HCT116 (cell line): Measurements from ENCODE around the gene IFT122. TPM values are rescaled to one million over a fixed set of nuclear protein-coding genes. Genes with fewer than 3 reads are reported as not detected.
"Not testable (repeated sequence)": the region's sequence is repeated elsewhere in the genome, so short reads cannot be mapped to it uniquely, and the experiment has no call there.

ENCODE experiments used
- ATAC-seq: fragments of 200-7000 bp; cut with Tn5 transposase; 2 replicates; pipeline ENCODE4 v1.9.1; 2020; ENCODE audit warnings: mild to moderate bottlenecking, moderate library complexity
- BruUV-seq: library from RNA; stranded (reverse); fragments of 400-500 nt; replicated peaks from 2 replicates; lab custom pipeline; 2021; lab: Mats Ljungman, UMichigan
- CTCF ChIA-PET: fragments of 300-600 bp; sonication (Branson Sonifier 250); formaldehyde crosslinking; loops from one replicate; lab custom pipeline; 2021; ENCODE audit warnings: antibody characterized with exemption; lab: Charles Lee
- POLR2A ChIA-PET: fragments of 300-600, 350-600 bp; sonication (Branson Sonifier 250); formaldehyde crosslinking; loops from one replicate; lab custom pipeline; 2021; ENCODE audit warnings: antibody characterized with exemption; lab: Charles Lee
- RAD21 ChIA-PET, 2 experiments: fragments of 300-600 bp; sonication (Branson Sonifier 250); formaldehyde crosslinking; loops; one replicate each; lab custom pipeline; 2023; ENCODE audit warnings: low total read pairs in 2 of 2; ENCODE audit not compliant: uncharacterized antibody in 2 of 2, unreplicated experiment in 2 of 2, low non-redundant PET in 1 of 2; lab: Charles Lee
- DNase-seq: peaks from one replicate; pipeline ENCODE4 v3.0.0-alpha.2; 2010; ENCODE audit warnings: low read depth, low spot score
- H2AFZ ChIP-seq: fragments of 200-600 bp; shearing (Covaris generic), sonication (generic); 2 replicates; pipeline ENCODE4 v1.6.1; 2017; ENCODE audit warnings: low read depth, mixed run types, mixed read lengths, antibody characterized with exemption, low read length; ENCODE audit not compliant: poor library complexity, severe bottlenecking
- H3K27ac ChIP-seq: 2 replicates; pipeline ENCODE4 v1.5.1; 2012; ENCODE audit warnings: low read depth, low read length
- H3K27me3 ChIP-seq: fragments of 200-600 bp; sonication (generic); 2 replicates; pipeline ENCODE4 v1.6.1; 2016; ENCODE audit warnings: mixed run types, low read length, mixed read lengths; ENCODE audit not compliant: insufficient read depth
- H3K36me3 ChIP-seq, 2 experiments: fragments of 200-500 bp in 1 of 2; fragments of 200-600 bp in 1 of 2; sonication (Bioruptor generic) in 1 of 2; sonication (generic) in 1 of 2; 2 replicates each; pipeline versions ENCODE4 v1.5.1 to v1.6.1; 2014 to 2016; ENCODE audit warnings: low read length in 2 of 2, inconsistent platforms in 1 of 2, mixed read lengths in 1 of 2, mixed run types in 1 of 2; ENCODE audit not compliant: insufficient read depth in 2 of 2, control insufficient read depth in 1 of 2
- H3K4me1 ChIP-seq, 2 experiments: fragments of 200-600 bp in 1 of 2; sonication (generic) in 1 of 2; 2 replicates each; pipeline versions ENCODE4 v1.5.1 to v1.6.1; 2012 to 2017; ENCODE audit warnings: low read length in 2 of 2, inconsistent platforms in 1 of 2, mild to moderate bottlenecking in 1 of 2, mixed read lengths in 1 of 2, mixed run types in 1 of 2, moderate library complexity in 1 of 2; ENCODE audit not compliant: insufficient read depth in 2 of 2, control insufficient read depth in 1 of 2
- H3K4me2 ChIP-seq: fragments of 200-600 bp; sonication (generic); 2 replicates; pipeline ENCODE4 v1.6.1; 2017; ENCODE audit warnings: mixed run types, low read length, mixed read lengths
- H3K4me3 ChIP-seq, 2 experiments: fragments of 200-600 bp in 1 of 2; sonication (generic) in 1 of 2; replicated peaks in 1 of 2; 2 replicates each; pipeline ENCODE4 v1.5.1; 2011 to 2016; ENCODE audit warnings: low read length in 2 of 2, control low read depth in 1 of 2, low read depth in 1 of 2, mild to moderate bottlenecking in 1 of 2, mixed read lengths in 1 of 2, mixed run types in 1 of 2
- H3K79me2 ChIP-seq: fragments of 200-600 bp; sonication (generic); 2 replicates; pipeline ENCODE4 v1.6.1; 2017; ENCODE audit warnings: mild to moderate bottlenecking, mixed run types, low read length, moderate library complexity, mixed read lengths; ENCODE audit not compliant: insufficient read depth
- H3K9ac ChIP-seq: fragments of 200-600 bp; sonication (generic); 2 replicates; pipeline ENCODE4 v1.6.1; 2016; ENCODE audit warnings: low read length, mixed read lengths
- H3K9me2 ChIP-seq: fragments of 200-600 bp; sonication (generic), shearing (Covaris generic); 2 replicates; pipeline ENCODE4 v1.6.1; 2017; ENCODE audit warnings: mixed run types, mild to moderate bottlenecking, moderate library complexity; ENCODE audit not compliant: insufficient read depth
- H3K9me3 ChIP-seq, 2 experiments: fragments of 200-500 bp in 1 of 2; fragments of 200-600 bp in 1 of 2; sonication (Bioruptor generic) in 1 of 2; sonication (generic) in 1 of 2; 2 replicates each; pipeline ENCODE4 v1.6.1; 2014 to 2017; ENCODE audit warnings: low read length in 2 of 2, mixed read lengths in 2 of 2, inconsistent platforms in 1 of 2, low read depth in 1 of 2, mild to moderate bottlenecking in 1 of 2, mixed run types in 1 of 2, moderate library complexity in 1 of 2; ENCODE audit not compliant: control insufficient read depth in 1 of 2, insufficient read depth in 1 of 2
- H4K20me1 ChIP-seq: fragments of 200-600 bp; sonication (generic), shearing (Covaris generic); 2 replicates; pipeline ENCODE4 v1.6.1; 2017; ENCODE audit warnings: mixed run types, mild to moderate bottlenecking, moderate library complexity; ENCODE audit not compliant: insufficient read depth
- CEBPB ChIP-seq: IDR thresholded peaks from 2 replicates; pipeline ENCODE4 v1.6.1; 2012; ENCODE audit warnings: low read depth
- CTCF ChIP-seq, 3 experiments: fragments of 200-600 bp in 1 of 3; sonication (generic) in 1 of 3; IDR thresholded peaks in 2 of 3; conservative IDR thresholded peaks in 1 of 3; 2 replicates each; pipeline ENCODE4 v1.5.1; 2012 to 2017; ENCODE audit warnings: low read depth in 2 of 3, low read length in 2 of 3, antibody characterized with exemption in 1 of 3, borderline replicate concordance in 1 of 3, control low read depth in 1 of 3, mild to moderate bottlenecking in 1 of 3, mixed read lengths in 1 of 3, mixed run types in 1 of 3, moderate library complexity in 1 of 3; ENCODE audit not compliant: insufficient read depth in 1 of 3
- SRF ChIP-seq: IDR thresholded peaks from 2 replicates; pipeline ENCODE4 v1.6.1; 2012; ENCODE audit warnings: low read depth
- intact Hi-C: fragments of 100-400 bp; cut with micrococcal nuclease; formaldehyde crosslinking; loops from 2 replicates; pipeline ENCODE4 v1.10.0; 2022
- total RNA-seq: library from RNA; stranded (reverse); gene quantifications from one replicate; pipeline ENCODE4 v1.2.1, GENCODE V29; 2021; ENCODE audit not compliant: unreplicated experiment

The IFT122 gene
- total RNA-seq, 1 experiment from 2014 or later: 21.4 TPM

GRCh38 chr3:129483870-129484269 is 43.8 kb downstream of the IFT122 start:
- no peak for DNase-seq
- ChIA-PET RAD21 (interaction anchor here in 1 of 2 experiments (0.5 kb wide), 1 partner anchor 205 kb away, joined by 3 read pairs; the partner anchor contains the start of gene HMCES), CTCF (no interaction called here), POLR2A (no interaction called here)
- no peak overlapping the region for H3K9ac ChIP-seq
- no peaks in the 10 kb centered on the region for H4K20me1 ChIP-seq
- no peaks in the 10 kb centered on the region for H3K27me3 ChIP-seq
- H2AFZ ChIP-seq: no peak overlapping the region
- intact Hi-C loops: no loop called here
- H3K27ac ChIP-seq: no peak overlapping the region
- no TSS peak for BruUV-seq
- ATAC-seq: no peak
- H3K79me2 ChIP-seq: no peaks in the 10 kb centered on the region
- H3K4me2 ChIP-seq: no peak overlapping the region
- no peaks in the 10 kb centered on the region for H3K4me1 ChIP-seq
- no peaks in the 10 kb centered on the region for H3K9me3 ChIP-seq
- TF ChIP-seq CTCF (IDR thresholded peaks at IDR 0.05 in 2 of 3, conservative IDR thresholded peaks at IDR 0.05 in 1 of 3; ENCODE audit: borderline replicate concordance in 1 of 3, insufficient read depth in 1 of 3, low read depth in 2 of 3, low read length in 2 of 3) (no peak), SRF (no peak), CEBPB (no peak)
- no peaks in the 10 kb centered on the region for H3K36me3 ChIP-seq
- H3K4me3 ChIP-seq: no peak overlapping the region
- no peaks in the 10 kb centered on the region for H3K9me2 ChIP-seq

GRCh38 chr3:129485146-129485545 is 45.1 kb downstream of the IFT122 start:
- POLR2A ChIA-PET, RAD21 ChIA-PET, BruUV-seq: not testable (repeated sequence)

More at GRCh38 chr3:129485146-129485545, 45.1 kb downstream of the IFT122 start:
- DNase-seq, ATAC-seq, H2AFZ ChIP-seq, H4K20me1 ChIP-seq, H3K9me2 ChIP-seq, CTCF ChIA-PET, H3K4me3 ChIP-seq, H3K4me1 ChIP-seq, H3K27ac ChIP-seq, H3K79me2 ChIP-seq, H3K9ac ChIP-seq, intact Hi-C loops, H3K27me3 ChIP-seq, H3K36me3 ChIP-seq, H3K9me3 ChIP-seq, H3K4me2 ChIP-seq: not testable (repeated sequence)
